Stimulated activated CD8-positive, alpha-beta memory T cell treated with anti-CD3 and anti-CD28 coated beads, Interleukin-12 subunit alpha, Interleukin-12 subunit beta, amount 100 ng/mL, for 1 hour (primary cell): ENCODE measurements around the gene MUSTN1.

ENCODE experiments used
- DNase-seq: peaks from one replicate; pipeline ENCODE4 v3.0.0-alpha.2; 2020; ENCODE audit warnings: low read depth

The MUSTN1 gene

DNA sequence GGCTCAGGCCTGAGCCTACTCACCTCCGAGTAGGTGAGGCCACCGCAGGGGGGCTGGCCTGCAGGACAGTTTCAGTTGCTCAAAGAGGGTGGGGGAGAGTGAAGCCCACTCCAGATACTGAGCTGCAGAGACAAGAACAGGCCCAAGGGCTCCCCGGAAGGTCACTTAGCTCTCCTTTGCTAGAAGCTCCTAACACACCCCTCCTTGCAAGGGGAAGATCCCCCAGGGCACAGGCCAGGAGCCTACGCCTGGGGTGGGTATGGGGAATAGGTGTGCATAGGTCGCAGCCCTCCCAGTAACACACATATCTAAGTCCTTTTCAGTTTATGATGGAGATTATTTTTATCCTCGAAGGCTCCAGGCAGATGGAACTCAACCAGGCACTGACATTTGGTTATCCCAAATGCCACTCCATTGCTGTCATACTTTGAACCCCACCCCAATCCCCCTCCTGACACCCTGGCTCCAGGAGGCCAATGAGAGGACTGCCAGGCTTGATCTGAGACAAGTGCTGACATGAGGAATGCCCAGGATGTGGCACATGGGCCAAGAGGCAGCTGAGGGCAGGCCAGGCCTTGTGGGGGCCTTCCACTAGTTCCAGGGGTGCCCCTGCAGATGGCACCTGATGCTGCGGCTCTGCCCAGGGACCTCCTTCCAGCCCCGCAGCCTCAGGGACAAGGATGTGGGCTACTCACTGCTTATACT is 1.1 kb upstream of the MUSTN1 start:
- no peak for DNase-seq

DNA sequence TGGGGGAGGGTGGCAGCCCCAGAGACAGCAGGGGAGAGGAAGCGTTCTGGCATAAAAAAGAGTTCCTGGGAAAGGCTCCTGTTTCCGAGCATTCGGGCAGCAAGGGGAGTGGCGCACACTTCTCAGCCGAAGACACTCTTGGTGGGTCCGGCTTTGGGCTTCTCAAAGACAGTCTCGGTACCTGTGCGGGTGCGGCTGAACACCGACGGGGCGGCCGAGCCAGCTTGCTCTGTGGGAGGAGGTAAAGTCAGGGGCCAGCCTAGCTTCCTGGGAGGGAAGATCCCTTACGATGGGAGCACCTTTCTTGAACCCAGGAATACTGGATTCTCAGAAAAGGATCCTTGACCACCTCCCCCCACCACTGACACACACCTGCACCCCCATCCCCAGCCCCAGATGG is 1.6 kb downstream of the MUSTN1 start:
- DNase-seq: no peak

DNA sequence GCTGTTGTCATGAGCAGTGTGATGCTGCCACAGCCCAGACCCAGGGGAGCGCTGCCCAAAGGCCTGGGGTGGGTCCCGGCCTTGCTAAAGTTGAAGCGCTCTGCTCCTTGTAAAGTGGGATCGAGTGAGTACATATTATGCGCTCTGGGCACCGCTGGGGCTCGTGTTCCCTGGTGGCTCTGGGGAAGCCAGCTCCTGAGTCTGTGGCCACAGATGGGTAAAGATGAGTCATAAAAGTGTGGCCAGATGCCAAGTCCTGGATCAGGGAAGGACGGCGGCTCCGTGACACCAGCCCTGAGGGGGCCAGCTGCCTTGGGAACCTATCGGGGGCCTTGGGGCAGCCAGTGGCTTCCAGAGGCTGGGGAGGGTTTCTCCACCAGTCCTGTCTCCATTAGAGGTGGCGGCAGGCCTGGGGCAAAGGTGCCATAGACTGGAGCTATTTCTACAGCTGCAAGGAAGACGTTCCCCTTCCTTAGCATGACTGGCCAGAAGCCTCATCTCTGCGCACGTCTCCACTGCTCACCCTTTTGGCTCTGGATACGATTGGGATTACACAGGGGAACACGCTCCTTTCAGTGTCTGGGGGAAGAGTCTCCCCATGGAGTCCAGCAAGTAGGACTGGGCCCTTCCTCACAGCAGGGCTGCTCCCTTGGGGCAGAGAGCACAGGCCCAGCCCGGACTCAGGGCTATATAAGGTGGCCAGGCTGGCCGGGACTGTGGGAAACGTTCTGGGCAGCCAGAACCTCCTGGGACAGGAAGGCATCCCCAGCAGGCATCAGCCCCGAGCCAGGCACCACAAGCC is 3.1 kb downstream of the MUSTN1 start:
- DNase-seq: no peak

DNA sequence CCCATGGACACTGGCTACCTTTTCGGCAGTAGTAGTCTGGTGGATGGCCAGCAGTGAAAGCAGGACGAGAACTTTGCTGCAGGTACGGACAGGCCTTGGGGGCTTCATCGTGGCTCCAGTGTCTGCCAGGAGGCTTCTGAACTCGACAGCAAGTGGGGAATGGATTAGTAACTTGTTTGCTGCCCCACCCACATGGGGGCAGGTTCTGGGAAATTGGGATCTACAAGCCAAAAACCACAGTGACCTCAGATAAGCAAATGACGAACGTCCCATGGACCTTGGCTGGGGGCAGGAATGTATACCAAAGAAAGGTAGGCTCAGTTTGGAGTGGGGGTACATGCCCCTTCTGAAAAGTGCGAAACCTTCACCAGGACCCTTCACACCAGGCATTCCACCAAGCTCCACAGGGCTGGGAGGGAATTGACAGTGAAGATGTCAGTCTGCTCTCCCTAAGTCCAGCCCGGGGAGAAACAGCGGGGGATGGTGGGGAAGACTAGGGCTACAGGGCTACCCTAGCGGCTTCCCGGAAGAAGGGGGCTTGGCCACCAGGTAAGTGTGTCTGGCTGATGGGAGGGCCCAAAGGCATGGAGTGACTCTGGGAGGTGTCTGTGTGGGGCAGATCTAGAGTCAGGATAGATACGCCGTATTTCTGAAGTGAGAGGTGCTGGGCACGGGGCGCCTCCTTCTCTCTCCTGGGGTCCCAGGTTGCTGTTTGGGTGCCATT is 4.1 kb downstream of the MUSTN1 start, which contains the start of gene ITIH4:
TSS of gene ITIH4 (minus strand) at position 138 of the 724 bp plus-strand sequence. CDS start at position 108, 30 bp downstream.
- no peak for DNase-seq

DNA sequence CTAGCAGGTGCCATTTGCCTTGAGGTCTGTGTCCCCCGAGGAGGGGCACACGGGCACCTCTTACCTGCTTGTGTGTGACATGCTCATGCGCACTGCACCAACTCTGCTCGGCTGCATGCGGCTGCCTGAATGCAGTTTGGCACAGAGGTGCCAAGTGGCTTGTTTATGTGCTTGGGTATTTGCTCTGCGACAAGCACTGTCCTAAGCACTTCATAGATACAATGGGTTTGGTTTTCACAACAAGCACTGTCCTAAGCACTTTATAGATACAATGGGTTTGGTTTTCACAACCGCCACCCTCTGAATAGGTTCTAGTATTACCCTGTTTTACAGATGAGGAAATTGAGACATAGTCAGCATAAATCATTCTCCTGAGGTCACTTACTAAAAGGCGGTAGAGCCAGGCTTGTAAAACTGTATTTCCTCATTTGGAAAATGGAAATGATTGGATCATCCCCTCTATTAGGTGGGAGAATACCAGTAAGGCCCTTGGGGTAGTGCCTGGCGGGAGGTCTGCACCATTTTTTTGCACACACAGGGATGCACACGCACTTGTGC is 4.8 kb downstream of the MUSTN1 start:
- DNase-seq: no peak

DNA sequence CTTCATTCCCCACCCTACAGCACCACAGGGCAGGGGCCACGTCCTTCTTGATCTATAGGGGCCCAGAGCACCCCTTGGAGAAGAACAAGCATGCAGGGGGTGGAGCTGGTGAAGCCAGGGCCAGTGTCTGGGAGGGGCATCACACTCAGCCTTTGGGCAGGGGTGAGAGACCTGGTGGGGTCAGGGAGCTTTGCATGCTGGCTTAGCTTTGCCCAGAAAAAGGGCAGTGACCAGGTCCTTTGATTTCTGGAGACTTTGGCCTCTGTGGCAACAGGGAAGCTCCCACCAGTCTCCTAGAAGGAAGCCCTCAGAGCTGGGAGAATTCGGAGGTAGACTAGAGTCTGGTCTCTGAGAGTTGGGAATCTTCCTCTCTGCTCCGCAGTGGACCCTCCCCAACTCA is 5.3 kb downstream of the MUSTN1 start:
- DNase-seq: no peak

DNA sequence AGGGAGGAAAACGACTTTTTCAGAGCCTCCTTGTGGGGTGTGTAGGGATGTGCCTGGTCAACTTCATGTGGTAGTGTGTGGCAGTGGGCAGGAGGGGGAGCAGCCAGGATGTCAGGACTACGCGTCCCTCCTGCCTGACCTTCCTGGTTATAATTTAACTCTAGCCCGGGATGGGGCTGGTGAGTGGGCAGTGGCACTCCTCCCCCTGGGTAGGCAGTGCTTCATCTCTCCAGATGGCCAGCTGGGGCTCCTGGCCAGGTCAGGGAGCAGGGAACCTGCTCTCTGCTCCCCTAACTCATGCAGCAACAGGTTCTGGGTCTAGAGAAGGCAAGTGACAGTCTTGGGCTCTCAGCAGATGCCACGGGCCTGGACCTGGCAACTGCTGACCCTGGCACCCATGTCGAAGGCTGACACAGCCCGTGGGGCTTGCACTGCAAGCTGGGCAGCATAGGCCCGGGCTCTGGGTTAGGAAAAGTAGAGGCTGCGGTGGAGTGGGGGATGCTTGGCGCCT is 6.9 kb downstream of the MUSTN1 start:
- no peak for DNase-seq

DNA sequence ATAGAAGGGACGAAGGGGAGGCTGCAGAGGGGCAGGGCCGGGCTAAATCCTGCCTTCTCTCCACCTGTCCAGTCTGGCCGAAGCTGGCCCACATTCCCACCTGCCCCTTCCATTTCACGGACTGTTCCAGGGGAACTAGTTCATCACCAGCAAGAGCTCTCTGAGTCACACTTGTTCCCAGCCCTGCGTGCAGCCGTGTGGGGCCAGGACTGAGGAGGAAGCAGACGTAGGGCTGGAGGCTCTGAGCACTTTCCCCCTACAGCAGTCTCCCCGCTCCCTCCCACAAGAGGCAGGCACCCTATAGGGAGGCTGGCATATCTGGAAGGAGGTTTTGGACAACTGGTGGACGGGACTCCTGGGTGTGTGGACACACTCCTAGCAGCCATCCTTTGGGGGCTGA is 7.4 kb downstream of the MUSTN1 start:
- DNase-seq: no peak

DNA sequence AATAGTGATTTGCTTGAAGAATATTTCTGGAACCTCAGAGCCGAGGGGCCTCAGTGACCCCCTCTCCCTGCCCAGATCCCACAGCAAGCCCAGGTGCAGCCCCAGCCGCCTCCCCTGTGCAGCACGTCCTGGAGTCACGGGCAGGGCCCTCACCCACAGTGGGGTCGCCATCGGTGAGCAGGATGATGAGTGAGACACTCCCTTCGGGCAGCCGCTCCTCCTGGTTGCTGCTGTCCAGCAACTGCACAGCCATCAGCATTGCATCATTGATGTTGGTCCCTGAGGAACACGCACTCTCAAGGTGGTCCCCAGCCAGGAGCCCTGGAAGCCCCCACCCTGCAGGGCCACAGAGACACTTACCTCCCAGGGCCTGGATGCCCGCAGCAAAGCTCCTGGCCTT is 10.8 kb downstream of the MUSTN1 start:
- no peak for DNase-seq

DNA sequence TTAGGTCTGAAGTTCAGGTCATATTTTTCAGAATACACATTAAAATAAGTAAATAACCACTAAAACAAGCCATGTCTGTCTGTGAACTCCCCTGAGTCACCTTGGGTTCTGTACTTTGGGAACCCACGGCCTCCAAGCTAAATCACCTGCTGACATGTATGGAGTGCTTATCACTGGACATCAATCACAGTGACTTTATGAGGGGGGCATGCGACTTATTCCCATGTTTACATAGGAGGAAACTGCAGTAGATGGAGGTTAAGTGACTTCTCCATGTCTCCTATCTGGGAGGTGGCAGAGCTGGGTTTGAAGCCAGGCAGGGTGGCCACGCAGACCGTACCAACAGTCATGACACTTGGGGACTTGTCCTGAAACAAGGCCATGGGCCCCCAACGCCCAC is 12.5 kb downstream of the MUSTN1 start:
- no peak for DNase-seq

DNA sequence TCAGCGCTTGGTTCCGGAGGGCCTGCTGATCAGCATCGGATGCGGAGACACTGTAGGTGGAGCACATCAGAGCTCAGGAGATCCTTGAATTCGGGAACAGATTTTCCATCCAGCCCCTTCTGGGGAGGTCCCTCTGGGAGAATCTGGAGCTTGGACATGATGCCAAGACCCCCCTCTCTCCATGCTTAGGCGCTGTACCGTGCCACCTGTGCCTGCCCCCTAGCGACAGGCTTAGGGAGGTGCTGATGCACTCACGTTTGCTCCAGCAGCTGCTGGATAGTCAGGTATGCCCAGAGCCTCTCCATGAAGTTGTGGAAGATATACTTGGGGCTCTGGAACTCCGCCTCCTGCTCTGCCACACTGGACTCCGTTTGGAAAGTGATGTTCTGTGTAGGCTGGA is 14.1 kb downstream of the MUSTN1 start:
- DNase-seq: no peak

DNA sequence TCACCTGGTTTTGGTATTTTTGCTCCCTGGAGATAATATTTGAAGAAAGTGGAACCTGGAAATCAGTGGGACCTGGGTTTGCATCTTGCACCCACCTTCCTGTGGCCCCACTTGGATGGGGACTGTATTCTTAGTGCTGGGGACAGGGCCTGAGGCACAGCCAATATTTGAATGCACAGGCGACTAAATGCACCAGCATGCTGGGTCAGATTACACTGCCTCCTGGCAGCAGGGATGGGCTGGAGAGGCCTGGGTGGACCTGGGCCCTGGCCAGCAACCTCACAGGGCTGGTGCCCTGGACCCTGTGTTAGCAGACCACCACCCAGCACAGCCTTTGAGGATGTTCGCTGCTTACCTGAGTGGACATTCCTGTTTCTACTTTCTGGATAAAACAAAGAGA is 14.9 kb downstream of the MUSTN1 start:
- no peak for DNase-seq

DNA sequence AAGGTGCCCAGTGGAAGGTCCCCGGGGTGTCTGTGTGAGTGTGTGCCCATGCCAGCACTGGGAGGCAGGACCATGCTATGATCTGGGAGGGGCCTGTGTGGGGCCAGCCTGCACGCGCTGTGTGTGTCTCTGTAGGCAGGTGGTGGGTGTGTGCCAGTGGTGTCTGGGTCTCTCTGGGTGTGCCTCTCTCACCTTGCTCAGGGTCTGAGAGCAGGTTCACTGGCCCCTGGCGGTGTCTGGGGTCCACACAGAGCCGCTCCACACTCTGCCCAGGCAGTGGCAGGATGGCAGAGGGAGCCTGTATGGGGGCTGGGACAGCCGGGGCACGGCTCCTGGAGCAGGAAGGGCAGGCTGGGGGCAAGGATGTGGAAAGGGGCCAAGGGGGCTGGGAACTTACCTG is 17.0 kb downstream of the MUSTN1 start:
- DNase-seq: no peak

DNA sequence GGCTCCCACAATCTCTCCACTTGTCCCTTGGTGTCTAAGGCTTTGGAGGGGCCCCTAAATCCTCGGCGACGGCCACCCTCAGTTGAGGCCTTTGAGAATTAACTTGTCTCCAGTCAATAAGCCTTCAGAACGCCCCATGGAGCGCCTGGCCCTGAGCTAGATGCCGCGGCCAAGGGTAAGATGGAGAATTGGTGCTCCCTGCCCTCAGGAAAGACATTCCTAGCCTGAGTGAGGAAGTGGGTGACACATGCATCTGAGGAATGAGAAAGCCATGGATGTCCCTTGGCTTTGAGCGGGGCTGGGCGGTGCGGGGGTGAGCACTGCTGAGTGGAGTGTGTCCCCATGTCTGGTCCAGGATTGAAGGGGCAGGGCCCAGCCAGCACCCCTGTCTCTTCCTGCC is 17.6 kb downstream of the MUSTN1 start:
- no peak for DNase-seq

DNA sequence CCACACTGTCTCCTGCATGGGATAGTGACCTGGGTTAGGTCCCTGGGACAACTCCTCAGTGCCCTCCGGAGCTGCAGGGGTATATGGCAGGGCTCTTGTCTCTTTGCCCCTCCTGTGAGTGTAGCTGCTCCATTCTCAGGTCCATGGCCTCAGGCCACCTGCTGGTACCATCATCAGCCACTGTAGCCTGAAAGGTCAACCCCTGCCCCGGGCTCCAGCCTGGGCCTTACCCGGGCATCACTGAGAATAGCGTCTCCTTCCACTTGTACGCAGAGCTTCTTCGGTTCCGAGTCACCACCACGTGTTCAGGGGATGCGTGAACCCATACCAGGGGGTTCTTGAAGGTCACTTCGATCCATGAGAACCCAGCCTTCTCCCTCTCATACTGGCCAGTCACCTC is 18.2 kb downstream of the MUSTN1 start:
- no peak for DNase-seq

DNA sequence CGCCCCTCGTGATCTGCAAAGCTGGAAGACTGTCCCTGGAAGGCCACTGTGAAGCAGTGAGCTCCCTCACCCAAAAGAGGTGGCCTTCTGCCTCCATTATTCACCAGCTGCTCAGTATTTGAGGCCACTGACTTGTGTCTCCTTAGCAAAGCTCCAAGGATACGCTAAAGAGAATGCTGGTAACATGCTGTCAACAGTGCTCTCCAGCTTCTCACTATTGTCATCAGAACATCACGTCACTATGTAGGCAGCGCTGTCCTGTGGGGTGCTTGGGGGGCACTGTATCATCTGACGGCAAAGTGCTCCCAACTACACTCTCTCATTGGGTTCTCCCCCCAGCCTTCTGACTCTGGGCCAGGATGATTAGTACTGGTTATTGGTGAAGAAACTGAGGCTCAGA is 18.6 kb downstream of the MUSTN1 start:
- DNase-seq: no peak

DNA sequence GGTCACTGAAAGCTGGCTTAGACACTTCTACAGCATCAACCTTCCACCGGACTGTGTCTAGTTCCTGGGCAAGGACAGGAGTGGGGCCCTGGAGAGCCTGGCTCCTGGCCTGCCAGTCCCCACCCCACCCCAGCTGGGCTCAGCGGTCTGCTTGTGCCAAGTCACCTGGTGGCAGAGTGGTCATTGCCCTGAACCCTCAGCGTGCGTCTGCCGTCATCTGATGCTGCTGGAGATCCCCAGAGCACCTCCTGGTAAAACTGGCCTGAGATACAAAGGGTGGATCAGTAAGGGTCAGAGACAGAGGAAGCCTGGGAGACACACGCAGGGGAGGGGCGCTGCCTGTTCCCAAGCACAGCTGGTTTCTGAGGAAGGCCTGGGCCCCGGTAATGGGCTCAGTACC is 21.0 kb downstream of the MUSTN1 start:
- no peak for DNase-seq

DNA sequence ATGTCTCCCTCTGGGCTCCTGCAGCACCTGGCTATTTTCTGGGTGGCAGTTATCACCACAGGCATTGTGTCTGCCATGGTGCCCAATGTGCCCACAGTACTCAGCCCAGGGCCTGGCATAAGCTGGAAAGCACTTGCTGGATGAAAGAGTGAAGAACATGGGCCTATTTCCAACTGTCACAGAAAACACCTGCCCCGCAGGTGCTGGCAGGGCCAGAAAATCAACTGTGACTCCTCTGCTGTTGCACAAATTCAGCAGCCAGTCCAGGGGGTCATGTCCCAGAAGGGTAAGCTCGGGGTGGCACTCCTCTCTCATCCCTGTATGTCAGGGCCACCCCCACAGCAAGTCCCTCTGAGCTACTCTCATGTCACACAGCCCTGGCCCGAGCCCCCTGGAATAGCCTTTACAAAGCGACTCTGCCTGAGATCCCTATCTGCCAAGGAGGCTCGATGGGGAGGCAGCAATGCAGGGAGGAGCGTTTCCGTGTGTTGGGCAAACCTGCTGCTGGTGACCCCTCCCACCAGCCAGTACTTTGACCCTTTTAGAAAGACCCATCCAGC is 23.3 kb downstream of the MUSTN1 start:
- no peak for DNase-seq

DNA sequence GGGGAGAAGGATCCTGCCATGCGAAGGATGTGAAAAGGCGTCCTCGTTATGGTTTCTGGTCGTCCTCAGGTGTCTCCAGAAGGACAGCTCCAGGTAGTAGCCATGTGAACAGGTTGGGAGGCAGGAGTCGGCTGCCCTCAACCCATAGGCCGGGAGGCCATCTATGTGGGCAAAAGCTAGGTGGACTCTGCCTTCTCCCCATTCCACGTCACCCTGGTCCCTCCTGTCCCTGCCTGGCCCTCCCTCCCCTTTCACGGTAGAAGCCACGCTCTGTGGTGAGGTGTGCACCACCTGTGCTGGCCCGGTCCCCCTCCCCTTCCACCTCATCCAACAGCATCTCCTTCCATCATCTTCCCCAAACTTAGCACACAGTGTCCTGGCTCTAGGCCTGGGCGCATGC is 23.9 kb downstream of the MUSTN1 start:
- DNase-seq: no peak

DNA sequence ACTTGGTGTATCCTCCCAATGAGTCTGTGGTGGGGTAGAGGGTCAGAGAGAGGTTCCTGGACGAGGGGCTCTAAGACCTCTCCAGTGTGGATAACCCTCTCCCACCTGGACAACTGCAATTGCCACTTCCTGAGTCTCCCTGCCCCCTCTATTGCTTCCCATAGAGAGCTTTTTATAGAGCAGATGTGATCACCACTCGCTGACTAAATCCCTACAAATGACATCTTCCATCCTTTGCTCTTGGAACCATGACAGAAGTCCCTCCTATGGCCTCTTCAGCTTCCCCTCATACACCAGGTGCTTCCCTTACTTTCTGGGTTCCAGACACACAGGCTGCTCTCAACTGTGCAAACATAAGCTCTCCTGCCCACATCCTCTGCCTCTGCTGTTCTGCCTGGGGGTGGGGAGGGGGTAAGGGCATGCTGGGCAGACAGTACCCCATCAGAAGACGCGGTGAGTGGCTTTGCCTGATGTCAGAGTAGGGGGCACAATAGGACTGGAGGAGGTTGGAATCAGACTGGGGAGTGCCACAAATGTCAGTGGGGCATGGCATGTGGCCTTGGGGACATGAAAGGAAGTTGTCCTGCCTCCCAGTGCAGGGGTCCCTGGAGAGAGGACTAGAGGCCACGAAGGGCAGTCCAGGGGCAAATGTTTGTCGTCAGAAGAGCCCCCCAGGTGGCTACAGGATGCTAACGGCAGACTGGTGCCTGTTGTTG is 25.0 kb downstream of the MUSTN1 start:
- DNase-seq: no peak

DNA sequence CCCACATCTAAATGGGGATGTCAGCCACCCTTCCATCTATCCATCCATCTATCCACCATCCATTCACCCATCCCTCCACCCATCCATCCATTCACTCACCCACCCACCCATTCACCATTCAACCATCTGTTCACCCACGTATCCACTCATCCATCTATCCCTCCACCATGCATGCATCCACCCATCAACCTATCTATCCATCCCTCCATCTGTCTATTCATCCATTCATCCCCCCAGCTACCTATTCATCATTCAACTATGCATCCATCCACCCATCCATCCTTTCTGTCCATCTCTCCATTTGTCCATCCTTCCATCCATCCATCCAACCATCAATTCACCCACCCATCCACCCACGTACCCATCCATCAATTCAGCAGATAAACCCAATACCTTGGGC is 25.7 kb downstream of the MUSTN1 start:
- DNase-seq: no peak
